Smooth muscle cell (in vitro differentiated cells): Measurements from ENCODE around the gene ZSCAN25. TPM values are rescaled to one million over a fixed set of nuclear protein-coding genes. Genes with fewer than 3 reads are reported as not detected.

ENCODE experiments used
- DNase-seq: peaks from one replicate; lab custom pipeline; 2025; ENCODE audit not compliant: unreplicated experiment; lab: John Stamatoyannopoulos, UW
- H2AFZ ChIP-seq: fragments of 200-600 bp; sonication (generic); 2 replicates; pipeline ENCODE4 v1.6.0; 2016; ENCODE audit warnings: antibody characterized with exemption, low read depth, mild to moderate bottlenecking
- H3F3A ChIP-seq: fragments of 200-600 bp; sonication (generic); 2 replicates; pipeline ENCODE4 v1.6.0; 2017; ENCODE audit warnings: antibody characterized with exemption, low read depth
- H3K27ac ChIP-seq: fragments of 200-600 bp; sonication (generic); 2 replicates; pipeline ENCODE4 v1.5.1; 2016; ENCODE audit warnings: low read depth, mild to moderate bottlenecking
- H3K27me3 ChIP-seq: fragments of 200-600 bp; sonication (generic); 2 replicates; pipeline ENCODE4 v1.6.1; 2016; ENCODE audit warnings: low read depth, mild to moderate bottlenecking
- H3K36me3 ChIP-seq: fragments of 200-600 bp; sonication (generic); 2 replicates; pipeline ENCODE4 v1.5.1; 2016; ENCODE audit warnings: low read depth
- H3K4me1 ChIP-seq: fragments of 200-600 bp; sonication (generic); 2 replicates; pipeline ENCODE4 v1.5.1; 2016; ENCODE audit warnings: low read depth
- H3K4me2 ChIP-seq: fragments of 200-600 bp; sonication (generic); 2 replicates; pipeline ENCODE4 v1.6.0; 2016; ENCODE audit warnings: mild to moderate bottlenecking
- H3K4me3 ChIP-seq: fragments of 200-600 bp; sonication (generic); 2 replicates; pipeline ENCODE4 v1.5.1; 2016; ENCODE audit warnings: mild to moderate bottlenecking
- H3K79me2 ChIP-seq: fragments of 200-600 bp; sonication (generic); 2 replicates; pipeline ENCODE4 v1.6.0; 2016; ENCODE audit warnings: low read depth, mild to moderate bottlenecking
- H3K9ac ChIP-seq: fragments of 200-600 bp; sonication (generic); 2 replicates; pipeline ENCODE4 v1.6.0; 2016; ENCODE audit warnings: low read depth
- H3K9me3 ChIP-seq: fragments of 200-600 bp; sonication (generic); replicated peaks from 2 replicates; pipeline ENCODE4 v1.5.1; 2016; ENCODE audit warnings: low read depth
- H4K20me1 ChIP-seq: fragments of 200-600 bp; sonication (generic); 2 replicates; pipeline ENCODE4 v1.6.0; 2016; ENCODE audit warnings: low read depth
- CTCF ChIP-seq: fragments of 200-600 bp; sonication (generic); IDR thresholded peaks from 2 replicates; pipeline ENCODE4 v1.5.1; 2017; ENCODE audit warnings: borderline replicate concordance, mild to moderate bottlenecking, antibody characterized with exemption; ENCODE audit not compliant: insufficient read depth, poor library complexity, severe bottlenecking
- WGBS: methylation state at CpG from one replicate; pipeline ENCODE4 v1.1.7; 2016; ENCODE audit warnings: low lambda C conversion rate; 5-methylcytosine and 5-hydroxymethylcytosine counted together
- polyA plus RNA-seq: library from polyadenylated mRNA; unstranded; fragments of >200 nt; fragmentation: Nextera tagmentation; extraction: Ambion mirVana; gene quantifications from 2 replicates; pipeline ENCODE4 v1.2.1, GENCODE V29; 2016
- total RNA-seq: library from RNA; depleted of rRNA; stranded (reverse); fragments of >200 nt; gene quantifications from 2 replicates; pipeline ENCODE4 v1.2.3, GENCODE V29; 2014

Gene ZSCAN25
- total and polyA plus RNA-seq, 2 experiments from 2014 or later = 6.2 to 8.0 TPM

DNA sequence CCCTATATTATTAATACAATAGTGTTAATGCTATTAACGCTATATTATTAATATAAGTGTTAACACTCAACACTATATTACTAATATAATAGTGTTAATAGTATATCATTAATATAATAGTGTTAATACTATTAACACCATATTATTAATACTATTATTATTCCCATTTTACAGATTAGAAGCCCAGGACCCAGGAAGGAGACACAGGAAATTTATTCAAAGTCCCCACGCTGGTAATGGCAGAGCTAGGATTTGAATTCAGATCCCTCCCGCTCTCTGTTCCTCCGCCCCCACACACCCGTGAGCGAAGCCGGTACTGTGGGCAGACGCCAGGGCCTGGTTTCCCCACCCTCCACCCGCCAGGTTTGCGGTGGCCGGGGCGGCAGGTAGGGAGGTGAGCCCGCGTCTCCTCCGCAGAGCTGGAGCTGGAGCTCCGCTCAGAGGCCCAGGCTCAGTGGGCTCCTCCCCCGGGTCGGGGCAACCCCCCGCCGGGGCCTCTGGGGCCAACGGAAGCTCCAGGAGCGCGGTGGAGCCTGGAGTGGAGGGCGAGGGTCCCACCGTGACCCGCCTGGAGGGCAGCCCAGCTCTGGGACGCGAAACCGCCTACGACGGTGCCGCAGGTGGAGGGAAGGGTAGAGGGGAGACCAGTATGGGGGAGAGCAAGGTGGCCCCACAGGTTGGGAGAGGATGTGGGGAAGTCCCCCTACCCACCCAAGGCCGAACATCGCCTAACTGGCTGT, 18.8 kb upstream of the ZSCAN25 start, which contains the start of gene TMEM225B:
TMEM225B (plus strand) TSS at position 506 of the 740 bp plus-strand sequence. CDS start 6,122 bp downstream, outside the sequence.
- H3K27ac ChIP-seq = no peak within 1 kb of the TSS
- no peaks in the 10 kb centered on the region for H3K36me3 ChIP-seq
- no peaks in the 10 kb centered on the region for H3K9me3 ChIP-seq
- no peak for DNase-seq
- no peak for TF ChIP-seq CTCF
- no peak within 1 kb of the TSS for H3K4me3 ChIP-seq
- 95% methylated on average over 34 of the region's 34 CpGs for WGBS
- no peaks in the 10 kb centered on the region for H3K27me3 ChIP-seq
- no peaks in the 10 kb centered on the region for H4K20me1 ChIP-seq
- no peaks in the 10 kb centered on the region for H3K79me2 ChIP-seq
- H3K4me2 ChIP-seq = no peak within 1 kb of the TSS
- H3K4me1 ChIP-seq = no peaks in the 10 kb centered on the region
- H3F3A ChIP-seq = no peaks in the 10 kb centered on the region
- no peak within 1 kb of the TSS for H3K9ac ChIP-seq
- no peak within 1 kb of the TSS for H2AFZ ChIP-seq

DNA sequence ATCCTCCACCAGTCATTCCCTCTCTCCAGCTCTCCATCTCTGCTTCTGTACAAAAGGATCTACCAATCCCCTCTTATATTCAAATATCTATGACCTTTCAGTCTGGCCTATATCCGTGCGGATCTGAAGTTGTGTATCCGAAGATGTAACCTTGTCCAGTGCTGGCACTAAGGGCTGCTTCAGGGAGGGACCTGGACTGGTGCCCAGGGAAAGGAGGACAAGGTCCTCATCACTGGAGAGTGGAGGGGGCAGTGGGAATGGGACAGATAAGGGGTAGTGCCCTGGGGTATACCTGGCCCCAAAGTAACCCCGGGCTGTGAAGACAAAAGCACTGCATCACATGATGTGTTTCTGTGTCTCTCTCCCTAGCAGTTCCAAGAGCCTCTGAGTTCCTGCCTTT, 16.9 kb upstream of the ZSCAN25 start:
- no peaks in the 10 kb centered on the region for H4K20me1 ChIP-seq
- no peak overlapping the region for H3K4me3 ChIP-seq
- no peak overlapping the region for H3K4me2 ChIP-seq
- no peaks in the 10 kb centered on the region for H3F3A ChIP-seq
- H3K4me1 ChIP-seq = no peaks in the 10 kb centered on the region
- DNase-seq = no peak
- no peak overlapping the region for H3K27ac ChIP-seq
- H3K27me3 ChIP-seq = no peaks in the 10 kb centered on the region
- H3K36me3 ChIP-seq = no peaks in the 10 kb centered on the region
- H3K9ac ChIP-seq = no peak overlapping the region
- no peaks in the 10 kb centered on the region for H3K79me2 ChIP-seq
- no peak for TF ChIP-seq CTCF
- WGBS = 95% methylated on average over 4 of the region's 4 CpGs
- H3K9me3 ChIP-seq = no peaks in the 10 kb centered on the region
- no peak overlapping the region for H2AFZ ChIP-seq

GRCh38 chr7:99601656-99602310, 15.0 kb upstream of the ZSCAN25 start:
- no peaks in the 10 kb centered on the region for H3K9me3 ChIP-seq
- TF ChIP-seq CTCF = no peak
- H4K20me1 ChIP-seq = no peaks in the 10 kb centered on the region
- no peak overlapping the region for H3K4me3 ChIP-seq
- H2AFZ ChIP-seq = no peak overlapping the region
- H3K27me3 ChIP-seq = no peaks in the 10 kb centered on the region
- H3K36me3 ChIP-seq = no peaks in the 10 kb centered on the region
- H3K4me2 ChIP-seq = no peak overlapping the region
- WGBS = 65% methylated on average over 7 of the region's 7 CpGs
- H3K27ac ChIP-seq = no peak overlapping the region
- no peak overlapping the region for H3K9ac ChIP-seq
- no peaks in the 10 kb centered on the region for H3K4me1 ChIP-seq
- no peak for DNase-seq
- no peaks in the 10 kb centered on the region for H3F3A ChIP-seq
- H3K79me2 ChIP-seq = no peaks in the 10 kb centered on the region
